Body of pancreas (tissue), 4 donors: ENCODE data around the gene ZBTB16.

Experiments used
- CTCF ChIP-seq, 7 experiments: fragments of 450-650 bp in 4 of 7; fragments of 200-600 bp in 3 of 7; sonication (generic) in 3 of 7; IDR thresholded peaks; one replicate each; pipeline ENCODE4 v1.5.1; 2016 to 2019; ENCODE audit warnings: antibody characterized with exemption in 7 of 7
- POLR2A ChIP-seq, 3 donors: fragments of 450-650 bp; IDR thresholded peaks; one replicate each; pipeline ENCODE4 v1.6.1; 2016; ENCODE audit warnings: antibody characterized with exemption in 3 of 3, mild to moderate bottlenecking in 2 of 3

DNA sequence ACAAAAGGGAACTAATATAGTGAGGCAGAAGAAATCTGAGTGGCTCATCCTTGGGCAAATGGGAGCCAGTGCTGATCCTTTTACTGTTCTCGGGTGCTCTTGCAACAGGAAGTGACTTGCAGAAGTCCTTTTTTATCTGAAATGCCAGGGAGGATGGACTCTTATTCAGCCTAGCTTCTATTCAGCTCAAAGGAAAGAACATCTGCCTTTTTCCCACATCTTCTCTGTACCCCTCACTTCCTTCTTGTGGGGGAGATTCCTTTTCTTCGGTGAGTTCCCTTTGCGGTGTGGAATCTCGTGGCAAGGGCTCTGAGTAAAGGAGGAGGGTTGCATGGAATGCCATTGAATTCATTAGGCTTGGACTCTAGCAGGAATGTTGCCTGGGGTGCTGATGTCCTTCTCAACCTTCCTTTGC, 76.2 kb downstream of the ZBTB16 start:
- TF ChIP-seq CTCF (IDR thresholded peaks at IDR 0.05) (no peak), POLR2A (IDR thresholded peaks at IDR 0.05) (peak in 1 of 3 donors; percentile 24)
